Umbilical cord (tissue), 2 donors: Measurements from ENCODE around the gene ZNF205. TPM values are rescaled to one million over a fixed set of nuclear protein-coding genes. Genes with fewer than 3 reads are reported as not detected.

Source experiments
- DNase-seq: peaks from one replicate; pipeline ENCODE4 v3.0.0-alpha.2; 2015; ENCODE audit warnings: low spot score
- total RNA-seq: library from RNA; depleted of rRNA; stranded (reverse); fragments of >200 nt; gene quantifications from one replicate; pipeline ENCODE4 v1.2.3, GENCODE V29; 2014; ENCODE audit warnings: low replicate concordance; ENCODE audit not compliant: insufficient read depth

The ZNF205 gene
- total RNA-seq, 1 donor from 2014 or later: 8.9 TPM

GRCh38 chr16:3101018-3101840, 11.2 kb upstream of the ZNF205 start:
- DNase-seq: no peak

- no peak for DNase-seq
Observed at GRCh38 chr16:3101841-3102470, 10.4 kb upstream of the ZNF205 start.

GRCh38 chr16:3106205-3106928, 6.0 kb upstream of the ZNF205 start:
- peak; percentile 89 for DNase-seq

- DNase-seq: peak; percentile 61
Observed at GRCh38 chr16:3112881-3113574, 642 bp downstream of the ZNF205 start.

- DNase-seq: no peak
Observed at GRCh38 chr16:3113765-3114479, 1.5 kb downstream of the ZNF205 start.

- no peak for DNase-seq
Observed at GRCh38 chr16:3115003-3115402, 2.6 kb downstream of the ZNF205 start.

- no peak for DNase-seq
Observed at GRCh38 chr16:3115561-3115960, 3.2 kb downstream of the ZNF205 start.

GRCh38 chr16:3118204-3118790, 5.9 kb downstream of the ZNF205 start:
- DNase-seq: no peak

- DNase-seq: no peak
Observed at GRCh38 chr16:3118846-3119245, 6.5 kb downstream of the ZNF205 start.

- DNase-seq: no peak
Observed at GRCh38 chr16:3119286-3119685, 6.9 kb downstream of the ZNF205 start.

GRCh38 chr16:3119701-3120408, 7.5 kb downstream of the ZNF205 start:
- no peak for DNase-seq

GRCh38 chr16:3120435-3120834, 8.0 kb downstream of the ZNF205 start:
- DNase-seq: no peak

- no peak for DNase-seq
Observed at GRCh38 chr16:3121851-3122467, 9.6 kb downstream of the ZNF205 start.

GRCh38 chr16:3122926-3123570, 10.7 kb downstream of the ZNF205 start:
- no peak for DNase-seq

- peak; percentile 99 for DNase-seq
Observed at GRCh38 chr16:3123986-3124886, 11.8 kb downstream of the ZNF205 start.

GRCh38 chr16:3127745-3128144, 15.4 kb downstream of the ZNF205 start:
- no peak for DNase-seq

GRCh38 chr16:3129137-3130131, 17.0 kb downstream of the ZNF205 start:
- peak; percentile 92 for DNase-seq
